Measurements from ENCODE around the gene SPTBN4. TPM values are rescaled to one million over a fixed set of nuclear protein-coding genes. Genes with fewer than 3 reads are reported as not detected.

SPTBN4 gene
- total RNA-seq, 1 experiment from 2014 or later, result 0.48 TPM

DNA sequence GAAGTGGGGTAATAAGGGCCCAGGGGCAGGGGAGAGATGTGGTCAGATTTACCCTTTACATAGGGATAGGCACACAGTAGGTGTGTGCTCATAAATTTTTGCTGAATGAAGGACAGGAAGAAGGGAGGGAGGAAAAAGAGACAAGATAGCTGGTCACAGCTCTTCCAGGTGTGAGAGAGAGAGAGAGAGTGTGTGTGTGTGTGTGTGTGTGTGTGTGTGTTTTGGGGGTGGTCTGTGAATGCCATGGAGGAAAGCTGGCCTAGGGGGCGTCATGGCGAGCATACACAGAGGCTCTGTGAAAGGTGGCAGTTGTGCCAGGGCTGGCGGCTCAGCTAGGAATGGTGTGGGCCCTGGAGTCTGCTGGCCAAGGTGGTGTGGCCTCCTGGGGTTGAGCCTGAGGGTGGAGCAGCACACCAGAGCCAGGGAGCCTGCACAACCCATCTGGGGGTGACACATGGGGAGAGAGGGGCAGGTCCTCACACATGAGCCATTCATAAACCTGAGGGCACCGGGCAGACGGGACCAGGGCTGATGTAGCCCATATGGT, 47.7 kb upstream of the SPTBN4 start:
- Histone ChIP-seq H3K9me3 (ENCODE audit: insufficient read depth, low read depth) (no peaks in the 10 kb centered on the region), H3K79me2 (ENCODE audit: low read depth) (peaks cover 20% of the 10 kb centered on the region), H2AFZ (no peak overlapping the region), H4K20me1 (ENCODE audit: insufficient read depth) (no peaks in the 10 kb centered on the region), H3K4me1 (replicated peaks; ENCODE audit: insufficient read depth) (peaks cover 12% of the 10 kb centered on the region), H3K4me3 (no peak overlapping the region), H3F3A (ENCODE audit: insufficient read depth, low read depth) (peaks cover 18% of the 10 kb centered on the region), H3K27me3 (ENCODE audit: insufficient read depth, low read depth) (no peaks in the 10 kb centered on the region), H3K27ac (no peak overlapping the region), H3K4me2 (no peak overlapping the region), H3K9me2 (ENCODE audit: insufficient read depth) (no peaks in the 10 kb centered on the region), H3K36me3 (ENCODE audit: low read depth) (no peaks in the 10 kb centered on the region)
- TF ChIP-seq, protein P1, sequence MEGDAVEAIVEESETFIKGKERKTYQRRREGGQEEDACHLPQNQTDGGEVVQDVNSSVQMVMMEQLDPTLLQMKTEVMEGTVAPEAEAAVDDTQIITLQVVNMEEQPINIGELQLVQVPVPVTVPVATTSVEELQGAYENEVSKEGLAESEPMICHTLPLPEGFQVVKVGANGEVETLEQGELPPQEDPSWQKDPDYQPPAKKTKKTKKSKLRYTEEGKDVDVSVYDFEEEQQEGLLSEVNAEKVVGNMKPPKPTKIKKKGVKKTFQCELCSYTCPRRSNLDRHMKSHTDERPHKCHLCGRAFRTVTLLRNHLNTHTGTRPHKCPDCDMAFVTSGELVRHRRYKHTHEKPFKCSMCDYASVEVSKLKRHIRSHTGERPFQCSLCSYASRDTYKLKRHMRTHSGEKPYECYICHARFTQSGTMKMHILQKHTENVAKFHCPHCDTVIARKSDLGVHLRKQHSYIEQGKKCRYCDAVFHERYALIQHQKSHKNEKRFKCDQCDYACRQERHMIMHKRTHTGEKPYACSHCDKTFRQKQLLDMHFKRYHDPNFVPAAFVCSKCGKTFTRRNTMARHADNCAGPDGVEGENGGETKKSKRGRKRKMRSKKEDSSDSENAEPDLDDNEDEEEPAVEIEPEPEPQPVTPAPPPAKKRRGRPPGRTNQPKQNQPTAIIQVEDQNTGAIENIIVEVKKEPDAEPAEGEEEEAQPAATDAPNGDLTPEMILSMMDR (conservative IDR thresholded peaks at IDR 0.05), result no peak
- TF ChIP-seq EZH2 (IDR thresholded peaks at IDR 0.05; ENCODE audit: low read depth), result no peak
- ChIA-PET CTCF (no interaction called here), POLR2A (ENCODE audit: unreplicated experiment) (no interaction called here)
- no peak for DNase-seq
- intact Hi-C loops (cut with micrococcal nuclease; ENCODE audit: unreplicated experiment), result no loop called here
- BruUV-seq (replicated peaks), result no TSS peak

DNA sequence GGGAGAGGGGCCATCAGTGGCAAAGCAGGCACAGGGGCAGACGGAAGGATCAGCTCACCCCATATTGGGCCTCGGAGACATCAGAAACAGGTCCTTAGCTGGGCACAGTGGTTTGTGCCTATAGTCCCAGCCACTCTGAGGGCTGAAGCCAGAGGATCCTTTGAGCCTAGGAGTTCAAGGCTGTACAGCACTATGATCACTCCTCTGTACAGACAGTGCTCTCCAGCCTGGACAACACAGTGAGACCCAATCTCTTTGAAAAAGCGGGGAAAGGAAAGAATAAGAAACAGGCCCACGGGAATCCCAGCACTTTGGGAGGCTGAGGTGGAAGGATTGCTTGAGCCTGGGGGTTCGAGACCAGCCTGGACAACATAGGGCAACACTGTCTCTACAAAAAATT, 47.0 kb upstream of the SPTBN4 start:
- H3K79me2 ChIP-seq (ENCODE audit: low read depth), result peaks cover 25% of the 10 kb centered on the region
- TF ChIP-seq, protein P1 (conservative IDR thresholded peaks at IDR 0.05), result no peak
- no peaks in the 10 kb centered on the region for H4K20me1 ChIP-seq (ENCODE audit: insufficient read depth)
- H2AFZ ChIP-seq, result no peak overlapping the region
- ChIA-PET CTCF (interaction anchor here (0.6 to 1.0 kb wide), 4 partner anchors 15 to 281 kb away, joined by 3 to 12 read pairs (median 6); no protein-coding TSS in a partner anchor), POLR2A (ENCODE audit: unreplicated experiment) (interaction anchor here (1.0 kb wide), 1 partner anchor 45 kb away, joined by 6 read pairs; no protein-coding TSS in a partner anchor)
- H3F3A ChIP-seq (ENCODE audit: insufficient read depth, low read depth), result peaks cover 18% of the 10 kb centered on the region
- H3K27me3 ChIP-seq (ENCODE audit: insufficient read depth, low read depth), result no peaks in the 10 kb centered on the region
- DNase-seq, result no peak
- no peak overlapping the region for H3K4me2 ChIP-seq
- no peak overlapping the region for H3K4me3 ChIP-seq
- no peaks in the 10 kb centered on the region for H3K9me2 ChIP-seq (ENCODE audit: insufficient read depth)
- no peaks in the 10 kb centered on the region for H3K36me3 ChIP-seq (ENCODE audit: low read depth)
- peaks cover 12% of the 10 kb centered on the region for H3K4me1 ChIP-seq (replicated peaks; ENCODE audit: insufficient read depth)
- intact Hi-C loops (cut with micrococcal nuclease; ENCODE audit: unreplicated experiment), result loop anchor here (2.0 to 10.0 kb wide), 2 partner anchors 45 to 105 kb away; partner anchors contain the start of gene BLVRB
- no TSS peak for BruUV-seq (replicated peaks)
- no peaks in the 10 kb centered on the region for H3K9me3 ChIP-seq (ENCODE audit: insufficient read depth, low read depth)
- H3K27ac ChIP-seq, result no peak overlapping the region

DNA sequence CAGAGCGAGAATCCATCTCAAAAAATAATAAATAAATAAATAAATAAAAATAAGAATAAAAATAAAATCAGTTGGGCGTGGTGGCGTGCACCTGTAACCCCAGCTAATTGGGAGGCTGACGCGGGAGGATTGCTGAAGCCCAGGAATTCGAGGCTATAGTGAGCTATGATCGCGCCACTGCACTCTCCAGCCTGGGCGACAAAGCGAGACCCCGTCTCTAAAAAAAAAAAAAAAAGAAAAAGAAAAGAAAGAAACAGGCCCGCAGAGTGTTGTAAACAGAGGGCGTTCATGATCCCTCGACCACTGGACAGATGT, 46.4 kb upstream of the SPTBN4 start:
- no peaks in the 10 kb centered on the region for H3K9me2 ChIP-seq (ENCODE audit: insufficient read depth)
- peaks cover 12% of the 10 kb centered on the region for H3K4me1 ChIP-seq (replicated peaks; ENCODE audit: insufficient read depth)
- no peaks in the 10 kb centered on the region for H3K9me3 ChIP-seq (ENCODE audit: insufficient read depth, low read depth)
- no TSS peak for BruUV-seq (replicated peaks)
- H3F3A ChIP-seq (ENCODE audit: insufficient read depth, low read depth), result peaks cover 18% of the 10 kb centered on the region
- DNase-seq, result no peak
- POLR2A ChIA-PET (ENCODE audit: unreplicated experiment), result interaction anchor here (0.6 to 1.5 kb wide), 9 partner anchors 13 to 228 kb away, joined by 3 to 19 read pairs (median 5); no protein-coding TSS in a partner anchor
- peak overlapping the region; percentile 98 for H3K4me2 ChIP-seq
- no peak for TF ChIP-seq EZH2 (IDR thresholded peaks at IDR 0.05; ENCODE audit: low read depth)
- TF ChIP-seq, protein P1 (conservative IDR thresholded peaks at IDR 0.05), result no peak
- peak overlapping the region; percentile 70 for H3K4me3 ChIP-seq
- H3K79me2 ChIP-seq (ENCODE audit: low read depth), result peaks cover 28% of the 10 kb centered on the region
- no peaks in the 10 kb centered on the region for H3K36me3 ChIP-seq (ENCODE audit: low read depth)
- no peaks in the 10 kb centered on the region for H4K20me1 ChIP-seq (ENCODE audit: insufficient read depth)
- H3K27me3 ChIP-seq (ENCODE audit: insufficient read depth, low read depth), result no peaks in the 10 kb centered on the region
- peak overlapping the region; percentile 84 for H2AFZ ChIP-seq
- CTCF ChIA-PET, result interaction anchor here (0.6 to 1.0 kb wide), 13 partner anchors 8 to 297 kb away, joined by 3 to 12 read pairs (median 4); partner anchors contain the start of genes BLVRB and ITPKC
- H3K27ac ChIP-seq, result no peak overlapping the region
- intact Hi-C loops (cut with micrococcal nuclease; ENCODE audit: unreplicated experiment), result loop anchor here (2.0 to 10.0 kb wide), 2 partner anchors 44 to 104 kb away; partner anchors contain the start of gene BLVRB

All from PC-9 (cell line).